ENCODE data around the gene CDCA7. TPM values are rescaled to one million over a fixed set of nuclear protein-coding genes. Genes with fewer than 3 reads are reported as not detected.

The CDCA7 gene
- total and polyA plus RNA-seq, 9 donors, result 0.56 to 2.5 (median 0.96) TPM

- 59 to 64% (median 62%) methylated on average over 8 of the region's 8 CpGs for WGBS, 3 donors
- no peak overlapping the region for H3K4me3 ChIP-seq
- no peak overlapping the region for H3K27ac ChIP-seq
- TF ChIP-seq EP300 (IDR thresholded peaks at IDR 0.05) (no peak), POLR2A (IDR thresholded peaks at IDR 0.05) (no peak), CTCF (IDR thresholded peaks at IDR 0.05) (no peak)
- H3K9me3 ChIP-seq, result no peaks in the 10 kb centered on the region
- no peaks in the 10 kb centered on the region for H3K4me1 ChIP-seq (ENCODE audit: insufficient read depth)
- no peaks in the 10 kb centered on the region for H3K36me3 ChIP-seq
- intact Hi-C loops (cut with DNase I), result loop anchor here in 1 of 4 donors (5.0 to 10.0 kb wide), 2 partner anchors 367 to 560 kb away; no protein-coding TSS in a partner anchor
- no peaks in the 10 kb centered on the region for H3K27me3 ChIP-seq
- no peak for DNase-seq
Observed at GRCh38 chr2:173394091-173394974, 39.7 kb downstream of the CDCA7 start.

GRCh38 chr2:173395567-173396351, 41.1 kb downstream of the CDCA7 start:
- DNase-seq, result no peak
- 87 to 90% (median 90%) methylated on average over 16 of the region's 16 CpGs for WGBS, 3 donors
- no peak overlapping the region for H3K4me3 ChIP-seq
- H3K9me3 ChIP-seq, result no peaks in the 10 kb centered on the region
- TF ChIP-seq POLR2A (IDR thresholded peaks at IDR 0.05), result no peak
- no peak for TF ChIP-seq EP300 (IDR thresholded peaks at IDR 0.05)
- no peak for TF ChIP-seq CTCF (IDR thresholded peaks at IDR 0.05)
- H3K4me1 ChIP-seq (ENCODE audit: insufficient read depth), result no peaks in the 10 kb centered on the region
- intact Hi-C loops (cut with DNase I), result loop anchor here in 1 of 4 donors (10.0 kb wide), 1 partner anchor 559 kb away; no protein-coding TSS in a partner anchor
- H3K27me3 ChIP-seq, result no peaks in the 10 kb centered on the region
- H3K27ac ChIP-seq, result no peak overlapping the region
- H3K36me3 ChIP-seq, result no peaks in the 10 kb centered on the region

- intact Hi-C loops (cut with DNase I), result loop anchor here in 1 of 4 donors (10.0 kb wide), 1 partner anchor 557 kb away; no protein-coding TSS in a partner anchor
- no peak for DNase-seq
- 64 to 76% (median 72%) methylated on average over 4 of the region's 4 CpGs for WGBS, 3 donors
- H3K36me3 ChIP-seq, result no peaks in the 10 kb centered on the region
- H3K27ac ChIP-seq, result no peak overlapping the region
- TF ChIP-seq POLR2A (IDR thresholded peaks at IDR 0.05) (no peak), CTCF (IDR thresholded peaks at IDR 0.05) (no peak), EP300 (IDR thresholded peaks at IDR 0.05) (no peak)
- no peaks in the 10 kb centered on the region for H3K27me3 ChIP-seq
- H3K9me3 ChIP-seq, result no peaks in the 10 kb centered on the region
- H3K4me1 ChIP-seq (ENCODE audit: insufficient read depth), result no peaks in the 10 kb centered on the region
- no peak overlapping the region for H3K4me3 ChIP-seq
Observed at GRCh38 chr2:173397539-173397938, 42.9 kb downstream of the CDCA7 start.

DNA sequence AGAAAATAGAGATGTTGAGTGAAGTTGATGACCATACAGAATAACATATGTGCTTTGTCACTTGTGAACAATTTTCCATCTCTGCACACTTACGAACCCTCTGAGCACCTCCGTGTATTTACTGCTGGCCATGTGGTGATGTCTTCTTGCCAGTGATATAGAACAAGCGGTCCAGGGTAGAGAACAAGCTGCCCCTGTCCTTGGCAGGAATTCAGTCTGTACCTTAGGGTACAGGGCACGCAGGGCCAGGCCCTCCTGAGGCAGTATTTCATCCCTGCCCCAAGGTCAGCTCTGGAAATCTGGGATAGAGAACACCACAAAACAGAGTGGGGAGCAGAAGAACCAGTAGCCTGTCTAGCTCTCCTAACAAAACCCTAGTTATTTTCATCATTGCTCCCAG, 44.6 kb downstream of the CDCA7 start:
- H3K27me3 ChIP-seq, result no peaks in the 10 kb centered on the region
- DNase-seq, result no peak
- intact Hi-C loops (cut with DNase I), result loop anchor here in 1 of 4 donors (10.0 kb wide), 1 partner anchor 556 kb away; no protein-coding TSS in a partner anchor
- H3K9me3 ChIP-seq, result no peaks in the 10 kb centered on the region
- H3K36me3 ChIP-seq, result no peaks in the 10 kb centered on the region
- no peak overlapping the region for H3K27ac ChIP-seq
- no peak overlapping the region for H3K4me3 ChIP-seq
- no peaks in the 10 kb centered on the region for H3K4me1 ChIP-seq (ENCODE audit: insufficient read depth)
- TF ChIP-seq POLR2A (IDR thresholded peaks at IDR 0.05), result no peak
- no peak for TF ChIP-seq EP300 (IDR thresholded peaks at IDR 0.05)
- TF ChIP-seq CTCF (IDR thresholded peaks at IDR 0.05), result no peak
- WGBS, 3 donors, result 81 to 88% (median 84%) methylated on average over 4 of the region's 4 CpGs
